ENCODE measurements around the gene ARVCF.

ARVCF gene

GRCh38 chr22:19971276-19972124, 45.1 kb downstream of the ARVCF start:
- DNase-seq, result no peak

- peak; percentile 57 for DNase-seq
Observed at GRCh38 chr22:19970479-19971275, 45.9 kb downstream of the ARVCF start.

DNA sequence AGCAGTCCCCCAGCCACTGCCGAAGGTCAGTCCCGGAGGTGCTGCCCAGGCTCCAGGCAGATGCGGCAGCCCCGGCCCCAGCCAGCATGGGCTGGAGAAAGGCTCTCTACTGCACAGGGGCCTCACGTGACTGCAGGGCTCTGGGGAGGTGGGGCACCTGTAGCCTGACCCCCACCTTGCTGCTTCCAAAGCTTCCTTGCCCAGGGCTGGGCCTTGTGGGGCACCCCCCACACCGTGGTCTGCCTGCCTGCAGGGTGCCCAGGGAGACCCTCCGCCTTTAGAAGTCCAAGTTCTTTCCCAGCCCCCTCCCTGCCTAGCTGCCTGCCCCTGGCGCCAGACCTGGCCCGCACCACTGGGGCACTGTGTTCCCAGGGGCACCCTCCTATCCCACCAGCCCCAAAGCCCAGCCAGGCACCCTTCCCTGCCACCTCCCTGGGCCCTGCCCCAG, 46.6 kb downstream of the ARVCF start:
- DNase-seq, result no peak

DNA sequence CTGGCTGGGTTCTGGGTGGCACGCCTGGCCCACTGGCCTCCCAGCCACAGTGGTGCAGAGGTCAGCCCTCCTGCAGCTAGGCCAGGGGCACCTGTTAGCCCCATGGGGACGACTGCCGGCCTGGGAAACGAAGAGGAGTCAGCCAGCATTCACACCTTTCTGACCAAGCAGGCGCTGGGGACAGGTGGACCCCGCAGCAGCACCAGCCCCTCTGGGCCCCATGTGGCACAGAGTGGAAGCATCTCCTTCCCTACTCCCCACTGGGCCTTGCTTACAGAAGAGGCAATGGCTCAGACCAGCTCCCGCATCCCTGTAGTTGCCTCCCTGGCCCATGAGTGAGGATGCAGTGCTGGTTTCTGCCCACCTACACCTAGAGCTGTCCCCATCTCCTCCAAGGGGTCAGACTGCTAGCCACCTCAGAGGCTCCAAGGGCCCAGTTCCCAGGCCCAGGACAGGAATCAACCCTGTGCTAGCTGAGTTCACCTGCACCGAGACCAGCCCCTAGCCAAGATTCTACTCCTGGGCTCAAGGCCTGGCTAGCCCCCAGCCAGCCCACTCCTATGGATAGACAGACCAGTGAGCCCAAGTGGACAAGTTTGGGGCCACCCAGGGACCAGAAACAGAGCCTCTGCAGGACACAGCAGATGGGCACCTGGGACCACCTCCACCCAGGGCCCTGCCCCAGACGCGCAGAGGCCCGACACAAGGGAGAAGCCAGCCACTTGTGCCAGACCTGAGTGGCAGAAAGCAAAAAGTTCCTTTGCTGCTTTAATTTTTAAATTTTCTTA, 47.3 kb downstream of the ARVCF start:
- no peak for DNase-seq

DNA sequence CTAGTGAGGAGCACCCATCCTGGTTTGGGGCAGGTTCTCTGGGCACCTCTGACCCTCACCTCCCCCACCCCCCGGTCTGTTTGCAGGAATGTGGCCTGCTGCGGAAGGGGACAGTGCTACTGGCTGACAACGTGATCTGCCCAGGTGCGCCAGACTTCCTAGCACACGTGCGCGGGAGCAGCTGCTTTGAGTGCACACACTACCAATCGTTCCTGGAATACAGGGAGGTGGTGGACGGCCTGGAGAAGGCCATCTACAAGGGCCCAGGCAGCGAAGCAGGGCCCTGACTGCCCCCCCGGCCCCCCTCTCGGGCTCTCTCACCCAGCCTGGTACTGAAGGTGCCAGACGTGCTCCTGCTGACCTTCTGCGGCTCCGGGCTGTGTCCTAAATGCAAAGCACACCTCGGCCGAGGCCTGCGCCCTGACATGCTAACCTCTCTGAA, 48.2 kb downstream of the ARVCF start:
- no peak for DNase-seq

DNA sequence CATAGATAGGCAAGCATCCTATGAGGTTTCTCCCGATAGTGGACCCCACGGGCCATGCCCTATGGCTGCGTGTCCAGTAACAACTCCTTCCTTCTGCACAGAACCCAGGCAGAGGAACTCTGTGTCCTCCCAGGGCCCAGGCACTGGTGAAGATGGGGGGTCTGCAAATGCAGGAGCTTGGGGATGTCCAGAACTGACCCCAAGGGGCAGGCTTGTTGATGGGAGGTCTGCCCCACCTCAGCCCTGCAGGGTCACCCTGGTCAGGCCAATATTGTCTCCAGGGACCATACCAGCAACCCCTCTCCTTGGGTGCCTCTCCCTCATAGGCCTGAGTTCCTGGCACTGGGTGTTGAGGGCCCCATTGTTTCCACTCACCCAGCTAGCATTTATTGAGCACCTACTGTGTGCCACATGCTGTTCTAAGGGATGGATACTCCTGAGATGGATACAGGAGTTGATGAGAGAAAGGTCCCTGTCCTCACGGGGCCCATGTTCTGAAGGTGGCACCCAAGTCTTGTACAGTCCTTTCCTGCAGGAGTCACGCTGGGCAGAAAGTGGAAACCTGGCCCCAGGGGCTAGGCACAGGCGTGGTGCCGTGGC, 48.7 kb downstream of the ARVCF start:
- no peak for DNase-seq

GRCh38 chr22:19966908-19967750, 49.5 kb downstream of the ARVCF start:
- DNase-seq, result no peak

- no peak for DNase-seq
Observed at GRCh38 chr22:19965771-19966709, 50.6 kb downstream of the ARVCF start.

DNA sequence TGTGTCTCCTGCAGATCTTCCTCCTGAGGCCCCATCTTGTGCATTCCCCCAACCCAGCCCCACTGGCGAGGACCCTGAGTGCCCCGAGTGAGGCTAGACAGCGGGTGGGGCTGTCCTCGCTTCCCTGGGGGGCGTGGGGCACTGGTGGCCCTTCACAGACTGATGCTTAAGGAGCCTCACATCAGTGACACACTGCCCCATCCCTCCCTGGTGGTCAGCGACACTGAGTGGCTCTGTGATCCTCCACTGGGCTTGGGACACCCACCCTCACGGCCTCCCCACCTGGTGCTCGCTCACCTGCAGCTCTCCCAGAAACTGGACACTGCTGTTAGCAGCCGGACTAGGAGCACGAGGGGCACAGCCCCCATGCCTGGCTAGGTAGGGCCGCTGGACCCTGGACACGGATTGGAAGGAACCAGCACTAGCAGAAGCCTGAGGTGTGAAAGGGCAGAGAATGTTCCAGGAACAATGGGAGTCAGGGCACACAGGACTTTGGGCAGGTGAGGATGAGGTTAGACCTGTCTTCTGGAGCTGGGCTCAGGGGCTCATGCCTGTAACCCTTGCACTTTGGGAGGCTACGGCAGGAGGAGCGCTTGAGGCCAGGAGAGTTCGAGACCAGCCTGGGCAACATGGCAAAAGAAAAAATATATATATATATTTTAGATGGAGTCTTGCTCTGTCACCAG, 51.8 kb downstream of the ARVCF start:
- no peak for DNase-seq

GRCh38 chr22:19963863-19964642, 52.6 kb downstream of the ARVCF start:
- DNase-seq, result no peak

DNA sequence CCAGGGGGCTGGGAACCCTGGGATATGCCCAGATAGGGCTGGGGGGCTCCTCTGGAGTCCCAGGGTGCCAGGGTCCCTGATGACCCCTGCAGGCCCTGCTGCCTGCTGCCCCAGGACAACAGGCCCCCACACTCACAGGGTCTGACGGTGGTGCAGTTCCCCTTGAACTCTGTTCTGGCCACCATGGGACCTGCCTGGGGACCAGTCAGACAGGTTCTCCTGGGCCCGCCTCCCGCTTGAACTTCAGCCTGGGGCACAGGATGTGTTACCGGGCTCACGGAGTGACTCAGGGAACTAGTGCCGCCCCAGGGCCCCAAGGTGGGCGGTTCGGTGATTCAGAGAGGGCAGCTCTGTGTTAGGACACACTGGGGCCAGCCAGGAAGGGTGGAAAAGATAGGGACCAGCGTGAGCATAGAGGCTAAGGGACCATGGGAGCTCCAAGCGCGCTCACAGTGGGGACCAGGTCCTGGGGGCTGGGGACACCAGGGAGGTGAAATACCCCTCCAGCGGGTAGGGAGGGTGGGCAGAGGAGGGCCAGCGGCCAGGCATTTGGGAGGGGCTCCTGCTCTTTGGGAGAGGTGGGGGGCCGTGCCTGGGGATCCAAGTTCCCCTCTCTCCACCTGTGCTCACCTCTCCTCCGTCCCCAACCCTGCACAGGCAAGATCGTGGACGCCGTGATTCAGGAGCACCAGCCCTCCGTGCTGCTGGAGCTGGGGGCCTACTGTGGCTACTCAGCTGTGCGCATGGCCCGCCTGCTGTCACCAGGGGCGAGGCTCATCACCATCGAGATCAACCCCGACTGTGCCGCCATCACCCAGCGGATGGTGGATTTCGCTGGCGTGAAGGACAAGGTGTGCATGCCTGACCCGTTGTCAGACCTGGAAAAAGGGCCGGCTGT, 53.5 kb downstream of the ARVCF start:
- DNase-seq, result peak; percentile 77

DNA sequence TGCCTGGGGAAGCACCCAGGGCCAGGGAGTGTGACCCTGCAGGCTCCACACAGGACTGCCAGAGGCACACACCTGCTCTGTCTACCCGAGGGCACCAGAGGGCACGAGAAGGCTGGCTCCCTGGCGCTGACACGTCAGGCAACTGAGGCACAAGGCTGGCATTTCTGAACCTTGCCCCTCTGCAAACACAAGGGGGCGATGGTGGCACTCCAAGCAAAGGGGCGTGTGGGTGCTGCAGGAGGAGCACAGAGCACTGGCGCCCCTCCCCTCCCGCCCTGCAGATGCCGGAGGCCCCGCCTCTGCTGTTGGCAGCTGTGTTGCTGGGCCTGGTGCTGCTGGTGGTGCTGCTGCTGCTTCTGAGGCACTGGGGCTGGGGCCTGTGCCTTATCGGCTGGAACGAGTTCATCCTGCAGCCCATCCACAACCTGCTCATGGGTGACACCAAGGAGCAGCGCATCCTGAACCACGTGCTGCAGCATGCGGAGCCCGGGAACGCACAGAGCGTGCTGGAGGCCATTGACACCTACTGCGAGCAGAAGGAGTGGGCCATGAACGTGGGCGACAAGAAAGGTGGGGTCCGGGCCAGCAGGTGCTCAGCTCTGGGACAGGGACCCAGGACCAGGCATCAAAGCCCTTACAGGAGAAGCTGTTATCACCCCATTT, 54.2 kb downstream of the ARVCF start:
- peak; percentile 78 for DNase-seq

DNA sequence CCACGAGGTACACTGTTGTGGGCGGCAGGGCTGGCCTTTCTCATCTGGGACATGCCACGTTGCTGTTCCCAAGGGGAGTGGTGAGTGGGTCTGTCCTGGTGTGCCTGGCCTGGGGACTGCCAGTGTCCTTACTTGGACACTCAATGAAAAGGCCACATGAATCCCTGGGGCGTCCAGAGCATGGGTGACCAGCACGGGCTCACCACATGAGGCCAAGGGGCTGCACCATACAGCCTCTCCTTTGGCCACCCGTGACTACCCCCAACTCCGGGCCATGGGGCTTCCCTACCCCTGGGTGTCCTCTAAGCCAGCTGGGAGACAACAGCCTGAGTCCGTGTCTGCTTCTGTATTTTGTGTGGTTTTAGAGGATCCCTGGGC, 54.8 kb downstream of the ARVCF start:
- DNase-seq, result no peak

DNA sequence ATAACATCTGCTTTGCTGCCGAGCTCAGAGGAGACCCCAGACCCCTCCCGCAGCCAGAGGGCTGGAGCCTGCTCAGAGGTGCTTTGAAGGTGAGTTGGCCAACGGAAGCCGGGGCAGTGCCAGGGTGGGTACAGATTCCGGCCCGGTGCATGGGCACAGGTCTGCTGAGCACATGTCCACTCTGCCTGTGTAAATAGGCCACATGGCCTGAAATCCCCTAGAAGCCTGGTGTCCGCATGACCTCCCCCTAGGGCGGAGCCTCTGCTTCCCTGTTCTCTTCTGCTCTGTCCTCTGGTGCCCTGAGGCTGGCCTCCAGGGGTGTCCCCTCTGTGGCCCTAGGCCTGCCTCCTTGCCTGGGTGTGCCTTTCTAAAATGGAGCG, 55.4 kb downstream of the ARVCF start:
- no peak for DNase-seq

DNA sequence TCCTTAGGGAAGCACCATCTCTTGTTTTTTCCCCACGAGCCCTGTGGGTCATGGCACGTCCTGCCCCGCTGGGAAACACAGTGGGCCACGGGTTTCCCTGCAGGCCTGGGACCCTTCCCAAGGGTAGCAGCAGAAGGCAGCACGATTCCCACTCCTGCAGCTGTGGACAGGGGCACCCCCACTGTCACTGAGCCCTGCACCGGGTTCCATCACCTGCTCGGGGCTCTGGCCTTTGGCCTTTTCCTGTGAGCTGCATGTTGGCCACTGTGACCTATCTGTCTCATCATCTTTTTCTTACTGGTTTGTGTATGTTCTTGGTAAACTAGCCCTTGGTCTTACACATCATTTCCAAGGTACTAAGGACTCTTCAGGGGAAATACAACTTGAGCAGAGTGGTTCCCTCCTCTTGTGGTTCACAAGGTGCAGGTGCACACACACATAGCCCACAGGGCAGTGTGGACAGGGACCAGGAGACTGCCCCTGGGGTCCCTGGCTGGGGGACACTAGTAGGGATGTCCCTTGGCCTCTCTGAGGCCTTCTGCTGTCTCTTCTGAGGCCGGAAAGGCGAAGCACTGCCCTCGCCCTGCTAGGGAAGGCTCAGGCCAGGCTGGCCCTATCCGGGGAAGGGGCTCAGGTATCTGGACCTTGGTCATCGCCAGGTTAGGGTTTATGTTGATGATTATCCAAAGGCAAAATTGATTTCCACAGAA, 56.0 kb downstream of the ARVCF start:
- DNase-seq, result no peak

DNA sequence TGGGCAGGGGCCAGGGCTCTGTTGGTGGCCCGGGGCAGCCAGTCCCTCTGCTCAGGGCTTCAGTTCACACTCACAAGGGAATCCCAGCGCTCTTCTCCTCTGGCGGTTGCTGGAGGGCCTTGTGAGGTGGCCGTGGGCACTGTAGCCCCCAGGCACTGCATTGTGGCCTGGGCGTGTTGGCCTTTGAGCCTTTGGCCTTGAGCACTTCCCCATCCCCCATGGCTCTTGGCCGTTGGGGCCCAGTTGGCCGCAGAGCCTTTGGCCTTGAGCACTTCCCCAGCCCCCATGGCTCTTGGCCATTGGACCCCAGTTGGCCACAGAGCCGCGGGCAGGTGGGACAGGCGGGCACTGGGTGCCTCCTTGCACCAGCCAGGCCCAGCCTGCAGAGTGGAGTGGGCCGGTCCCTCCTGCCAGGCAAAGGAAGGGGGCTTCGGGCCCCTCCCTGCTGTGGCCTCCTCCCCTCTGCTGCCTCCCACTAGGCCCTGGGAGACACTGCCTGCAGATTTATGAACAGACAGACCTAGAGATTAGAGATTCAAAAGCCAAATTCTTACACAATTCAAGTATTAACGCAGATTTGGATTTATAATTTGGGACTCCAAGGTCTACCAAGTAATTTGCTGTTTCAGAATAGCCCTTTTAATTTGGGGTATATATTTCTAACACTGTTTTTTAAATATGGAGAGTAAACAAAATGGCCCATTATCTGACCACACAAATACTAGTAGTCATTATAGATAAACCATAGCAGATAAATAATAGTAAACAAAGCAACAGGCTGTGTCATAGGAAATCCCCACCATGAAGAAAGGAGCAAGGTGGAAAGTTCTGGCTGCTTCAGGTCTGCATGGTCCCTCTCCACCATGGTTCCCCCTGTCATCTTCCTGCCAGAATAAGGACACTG, 56.8 kb downstream of the ARVCF start:
- DNase-seq, result no peak
